ENCODE results near the gene TIMELESS. TPM values are rescaled to one million over a fixed set of nuclear protein-coding genes. Genes with fewer than 3 reads are reported as not detected.

The TIMELESS gene
- total RNA-seq, 1 donor from 2014 or later, result 27.9 TPM

GRCh38 chr12:56398324-56398723, 50.9 kb downstream of the TIMELESS start:
- no peak for DNase-seq (ENCODE audit: low spot score in 2 of 2, unreplicated experiment in 2 of 2)
- TF ChIP-seq CTCF (IDR thresholded peaks at IDR 0.05; ENCODE audit: unreplicated experiment), result no peak
- Mint-ChIP-seq H3K4me3 (no peak overlapping the region), H3K27me3 (ENCODE audit: low read depth) (peaks cover 3% of the 10 kb centered on the region), H3K9me3 (peaks cover 24% of the 10 kb centered on the region), H3K27ac (no peak overlapping the region), H3K4me1 (no peaks in the 10 kb centered on the region), H3K36me3 (peaks cover 2% of the 10 kb centered on the region)

- Mint-ChIP-seq H3K27ac (no peak overlapping the region), H3K36me3 (no peaks in the 10 kb centered on the region), H3K4me1 (peaks cover 12% of the 10 kb centered on the region), H3K9me3 (peaks cover 9% of the 10 kb centered on the region), H3K27me3 (ENCODE audit: low read depth) (no peaks in the 10 kb centered on the region), H3K4me3 (no peak overlapping the region)
- DNase-seq (ENCODE audit: low spot score in 2 of 2, unreplicated experiment in 2 of 2), result no peak
- TF ChIP-seq CTCF (IDR thresholded peaks at IDR 0.05; ENCODE audit: unreplicated experiment), result no peak
These were observed 56.9 kb downstream of the TIMELESS start for GRCh38 chr12:56392331-56392730.

- DNase-seq (ENCODE audit: low spot score in 2 of 2, unreplicated experiment in 2 of 2), result no peak
- Mint-ChIP-seq H3K4me3 (no peak overlapping the region), H3K36me3 (no peaks in the 10 kb centered on the region), H3K4me1 (peaks cover 18% of the 10 kb centered on the region), H3K9me3 (peaks cover 9% of the 10 kb centered on the region), H3K27ac (no peak overlapping the region), H3K27me3 (ENCODE audit: low read depth) (no peaks in the 10 kb centered on the region)
- TF ChIP-seq CTCF (IDR thresholded peaks at IDR 0.05; ENCODE audit: unreplicated experiment), result no peak
These were observed 57.5 kb downstream of the TIMELESS start for GRCh38 chr12:56391721-56392120.

GRCh38 chr12:56389412-56389811, 59.8 kb downstream of the TIMELESS start:
- peaks cover 26% of the 10 kb centered on the region for H3K4me1 Mint-ChIP-seq
- DNase-seq (ENCODE audit: low spot score in 2 of 2, unreplicated experiment in 2 of 2), result no peak
- peak overlapping the region; percentile 83 for H3K27ac Mint-ChIP-seq
- no peaks in the 10 kb centered on the region for H3K27me3 Mint-ChIP-seq (ENCODE audit: low read depth)
- no peaks in the 10 kb centered on the region for H3K36me3 Mint-ChIP-seq
- H3K9me3 Mint-ChIP-seq, result peaks cover 6% of the 10 kb centered on the region
- no peak overlapping the region for H3K4me3 Mint-ChIP-seq
- TF ChIP-seq CTCF (IDR thresholded peaks at IDR 0.05; ENCODE audit: unreplicated experiment), result no peak

GRCh38 chr12:56387152-56387736, 62.0 kb downstream of the TIMELESS start:
- H3K27me3 Mint-ChIP-seq (ENCODE audit: low read depth), result no peaks in the 10 kb centered on the region
- H3K9me3 Mint-ChIP-seq, result no peaks in the 10 kb centered on the region
- peaks cover 26% of the 10 kb centered on the region for H3K4me1 Mint-ChIP-seq

More at GRCh38 chr12:56387152-56387736, 62.0 kb downstream of the TIMELESS start:
- peak overlapping the region; percentile 97 for H3K27ac Mint-ChIP-seq
- H3K4me3 Mint-ChIP-seq, result no peak overlapping the region
- H3K36me3 Mint-ChIP-seq, result no peaks in the 10 kb centered on the region
- TF ChIP-seq CTCF (IDR thresholded peaks at IDR 0.05; ENCODE audit: unreplicated experiment), result no peak
- no peak for DNase-seq (ENCODE audit: low spot score in 2 of 2, unreplicated experiment in 2 of 2)
